OCI-LY1 (cell line): ENCODE data around the gene ENDOG.

Source experiments
- H2AFZ ChIP-seq: fragments of 200-600 bp; sonication (generic), shearing (Covaris generic); 2 replicates; pipeline ENCODE4 v1.6.0; 2014; ENCODE audit warnings: antibody characterized with exemption, mild to moderate bottlenecking, low read length
- H3F3A ChIP-seq: fragments of 200-600 bp; sonication (generic), shearing (Covaris generic); 2 replicates; pipeline ENCODE4 v1.6.0; 2014; ENCODE audit warnings: mild to moderate bottlenecking, antibody characterized with exemption, low read length, moderate library complexity; ENCODE audit not compliant: insufficient read depth
- H3K27ac ChIP-seq: fragments of 200-600 bp; sonication (generic); 2 replicates; pipeline ENCODE4 v1.5.1; 2014; ENCODE audit warnings: low read length, mixed run types, mild to moderate bottlenecking, low read depth; ENCODE audit not compliant: poor library complexity, severe bottlenecking
- H3K27me3 ChIP-seq: fragments of 200-600 bp; sonication (generic); 2 replicates; pipeline ENCODE4 v1.6.0; 2014; ENCODE audit warnings: antibody characterized with exemption, mild to moderate bottlenecking, low read length, moderate library complexity; ENCODE audit not compliant: insufficient read depth
- H3K36me3 ChIP-seq: fragments of 200-600 bp; sonication (generic); 2 replicates; pipeline ENCODE4 v1.6.1; 2014; ENCODE audit warnings: mild to moderate bottlenecking, antibody characterized with exemption, low read length, moderate library complexity, mixed read lengths; ENCODE audit not compliant: insufficient read depth
- H3K4me1 ChIP-seq: fragments of 200-600 bp; sonication (generic); 2 replicates; pipeline ENCODE4 v1.5.1; 2014; ENCODE audit warnings: mild to moderate bottlenecking, low read length, moderate library complexity; ENCODE audit not compliant: insufficient read depth, severe bottlenecking
- H3K4me2 ChIP-seq: fragments of 200-600 bp; sonication (generic), shearing (Covaris generic); 2 replicates; pipeline ENCODE4 v1.6.1; 2014; ENCODE audit warnings: low read length
- H3K4me3 ChIP-seq: fragments of 200-600 bp; sonication (generic); 2 replicates; pipeline ENCODE4 v1.5.1; 2014; ENCODE audit warnings: low read length, low read depth, mild to moderate bottlenecking, mixed read lengths; ENCODE audit not compliant: poor library complexity, severe bottlenecking
- H3K79me2 ChIP-seq: fragments of 200-600 bp; shearing (Covaris generic); 2 replicates; pipeline ENCODE4 v1.6.1; 2016; ENCODE audit warnings: mixed run types, low read length, mixed read lengths; ENCODE audit not compliant: insufficient read depth
- H3K9ac ChIP-seq: fragments of 200-600 bp; sonication (generic), shearing (Covaris generic); 2 replicates; pipeline ENCODE4 v1.6.1; 2014; ENCODE audit warnings: mild to moderate bottlenecking, low read length, mixed read lengths
- H3K9me2 ChIP-seq: fragments of 200-600 bp; sonication (generic), shearing (Covaris generic); 2 replicates; pipeline ENCODE4 v1.6.1; 2014; ENCODE audit warnings: low read depth, mild to moderate bottlenecking, low read length, mixed read lengths
- H3K9me3 ChIP-seq: fragments of 200-600 bp; shearing (Covaris generic); 2 replicates; pipeline ENCODE4 v1.6.1; 2014; ENCODE audit warnings: low read length, mixed read lengths
- H4K20me1 ChIP-seq: fragments of 200-600 bp; sonication (generic), shearing (Covaris generic); 2 replicates; pipeline ENCODE4 v1.6.0; 2016; ENCODE audit warnings: mild to moderate bottlenecking, low read length; ENCODE audit not compliant: insufficient read depth
- CTCF ChIP-seq: fragments of 200-600 bp; sonication (generic), shearing (Covaris generic); IDR thresholded peaks from 2 replicates; pipeline ENCODE4 v1.5.1; 2017; ENCODE audit warnings: mild to moderate bottlenecking, antibody characterized with exemption, low read length, moderate library complexity, mixed read lengths
- EZH2 ChIP-seq: fragments of 200-600 bp; sonication (generic), shearing (Covaris generic); IDR thresholded peaks from 2 replicates; pipeline ENCODE4 v1.8.0; 2017; ENCODE audit warnings: borderline replicate concordance, mixed run types, mild to moderate bottlenecking, antibody characterized with exemption, low read length, moderate library complexity, mixed read lengths

Gene ENDOG

GRCh38 chr9:128836509-128837145, 18.3 kb downstream of the ENDOG start:
- H3K9me2 ChIP-seq = no peaks in the 10 kb centered on the region
- no peaks in the 10 kb centered on the region for H4K20me1 ChIP-seq
- H3K27me3 ChIP-seq = no peaks in the 10 kb centered on the region
- H3K9me3 ChIP-seq = no peaks in the 10 kb centered on the region
- H3F3A ChIP-seq = no peaks in the 10 kb centered on the region
- H3K4me1 ChIP-seq = no peaks in the 10 kb centered on the region
- TF ChIP-seq EZH2 (no peak), CTCF (no peak)
- no peak overlapping the region for H3K9ac ChIP-seq
- H3K4me3 ChIP-seq = no peak overlapping the region
- H3K79me2 ChIP-seq = no peaks in the 10 kb centered on the region
- no peak overlapping the region for H3K27ac ChIP-seq
- no peak overlapping the region for H2AFZ ChIP-seq
- no peak overlapping the region for H3K4me2 ChIP-seq
- H3K36me3 ChIP-seq = peaks cover 11% of the 10 kb centered on the region; the same call in 1 of the 2 replicates

GRCh38 chr9:128838338-128838737, 20.0 kb downstream of the ENDOG start:
- Histone ChIP-seq H3K4me1 (no peaks in the 10 kb centered on the region), H3K27me3 (no peaks in the 10 kb centered on the region), H2AFZ (no peak overlapping the region), H3K9me2 (no peaks in the 10 kb centered on the region), H3K36me3 (peaks cover 11% of the 10 kb centered on the region; the same call in 1 of the 2 replicates), H3K9me3 (no peaks in the 10 kb centered on the region), H3K79me2 (no peaks in the 10 kb centered on the region), H3K27ac (no peak overlapping the region), H3K4me3 (no peak overlapping the region), H4K20me1 (no peaks in the 10 kb centered on the region), H3K4me2 (no peak overlapping the region), H3K9ac (no peak overlapping the region), H3F3A (no peaks in the 10 kb centered on the region)
- TF ChIP-seq CTCF = no peak
- no peak for TF ChIP-seq EZH2

- Histone ChIP-seq H3K79me2 (no peaks in the 10 kb centered on the region), H3K9me3 (no peaks in the 10 kb centered on the region), H3K4me1 (no peaks in the 10 kb centered on the region)
Measured at GRCh38 chr9:128840524-128840923, 22.2 kb downstream of the ENDOG start.

More at GRCh38 chr9:128840524-128840923, 22.2 kb downstream of the ENDOG start:
- H2AFZ ChIP-seq = no peak overlapping the region
- no peak overlapping the region for H3K4me2 ChIP-seq
- H3K36me3 ChIP-seq = peaks cover 11% of the 10 kb centered on the region; the same call in 1 of the 2 replicates
- H3K9ac ChIP-seq = no peak overlapping the region
- TF ChIP-seq CTCF (no peak), EZH2 (no peak)
- no peaks in the 10 kb centered on the region for H3K9me2 ChIP-seq
- H4K20me1 ChIP-seq = no peaks in the 10 kb centered on the region
- no peak overlapping the region for H3K4me3 ChIP-seq
- H3K27ac ChIP-seq = no peak overlapping the region
- H3K27me3 ChIP-seq = no peaks in the 10 kb centered on the region
- no peaks in the 10 kb centered on the region for H3F3A ChIP-seq
